ENCODE results near the gene ERC2. TPM values are rescaled to one million over a fixed set of nuclear protein-coding genes. Genes with fewer than 3 reads are reported as not detected.
A peak's percentile ranks its signal among the peaks of the same experiment; 100 is the strongest.

The ERC2 gene
- total RNA-seq, 1 donor, result 0.43 TPM

- peak overlapping the region; percentile 92 for H3K4me3 ChIP-seq (ENCODE audit: low read depth, low read length)
- TF ChIP-seq CTCF (IDR thresholded peaks at IDR 0.05; ENCODE audit: insufficient read depth, low read depth, low read length), result no peak
- peak; percentile 93 for DNase-seq (ENCODE audit: low read depth)
Measured at GRCh38 chr3:55488398-55489055, 979.7 kb downstream of the ERC2 start.

- H3K4me3 ChIP-seq (ENCODE audit: low read depth, low read length), result peak overlapping the region; percentile 92
- peak; percentile 78 for DNase-seq (ENCODE audit: low read depth)
- no peak for TF ChIP-seq CTCF (IDR thresholded peaks at IDR 0.05; ENCODE audit: insufficient read depth, low read depth, low read length)
Measured at GRCh38 chr3:55487381-55488241, 980.7 kb downstream of the ERC2 start.

- peak; percentile 66 for DNase-seq (ENCODE audit: low read depth)
- TF ChIP-seq CTCF (IDR thresholded peaks at IDR 0.05; ENCODE audit: insufficient read depth, low read depth, low read length), result no peak
Measured at GRCh38 chr3:55486857-55487380, 981.3 kb downstream of the ERC2 start, which contains the start of gene WNT5A. TSS of gene WNT5A (minus strand) at chr3:55487306. CDS start at chr3:55486985, 321 bp downstream.

GRCh38 chr3:55486101-55486856 lies 982.0 kb downstream of the ERC2 start:
- no peak for TF ChIP-seq CTCF (IDR thresholded peaks at IDR 0.05; ENCODE audit: insufficient read depth, low read depth, low read length)
- H3K4me3 ChIP-seq (ENCODE audit: low read depth, low read length), result peak overlapping the region; percentile 92
- peak; percentile 89 for DNase-seq (ENCODE audit: low read depth)

More at GRCh38 chr3:55486857-55487380, 981.3 kb downstream of the ERC2 start, which contains the start of gene WNT5A:
- peak within 1 kb of the TSS; percentile 92 for H3K4me3 ChIP-seq (ENCODE audit: low read depth, low read length)

- peak; percentile 90 for DNase-seq (ENCODE audit: low read depth)
- peak; percentile 66 for TF ChIP-seq CTCF (IDR thresholded peaks at IDR 0.05; ENCODE audit: insufficient read depth, low read depth, low read length)
Measured at GRCh38 chr3:55484801-55485791, 983.2 kb downstream of the ERC2 start.

More at GRCh38 chr3:55484801-55485791, 983.2 kb downstream of the ERC2 start:
- H3K4me3 ChIP-seq (ENCODE audit: low read depth, low read length), result peak overlapping the region; percentile 92

Data from fibroblast of villous mesenchyme (primary cell).